ENCODE measurements around the gene GRIP1.
"Not testable (repeated sequence)": the region's sequence is repeated elsewhere in the genome, so short reads cannot be mapped to it uniquely, and the experiment has no call there.

GRIP1 gene

DNA sequence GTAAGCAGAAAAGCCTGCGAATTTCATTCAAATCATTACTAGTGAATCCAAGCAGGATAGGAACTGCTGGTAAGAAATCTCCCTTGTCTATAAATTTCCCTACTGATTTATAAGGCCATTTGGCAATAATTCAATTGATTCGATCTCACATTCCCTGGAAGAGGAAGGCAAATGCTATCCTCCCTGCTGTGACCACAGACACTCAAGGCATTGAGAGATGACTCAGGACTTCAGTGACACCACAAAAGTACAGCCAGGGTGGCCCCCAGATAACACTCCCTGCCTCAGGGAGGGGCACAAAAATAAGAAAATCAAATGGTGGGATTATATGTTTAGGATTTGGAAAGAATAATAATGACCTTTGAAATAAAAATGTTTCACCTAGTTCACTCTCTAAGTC lies 162.7 kb downstream of the GRIP1 start:
- DNase-seq (ENCODE audit: low read depth) = no peak

DNA sequence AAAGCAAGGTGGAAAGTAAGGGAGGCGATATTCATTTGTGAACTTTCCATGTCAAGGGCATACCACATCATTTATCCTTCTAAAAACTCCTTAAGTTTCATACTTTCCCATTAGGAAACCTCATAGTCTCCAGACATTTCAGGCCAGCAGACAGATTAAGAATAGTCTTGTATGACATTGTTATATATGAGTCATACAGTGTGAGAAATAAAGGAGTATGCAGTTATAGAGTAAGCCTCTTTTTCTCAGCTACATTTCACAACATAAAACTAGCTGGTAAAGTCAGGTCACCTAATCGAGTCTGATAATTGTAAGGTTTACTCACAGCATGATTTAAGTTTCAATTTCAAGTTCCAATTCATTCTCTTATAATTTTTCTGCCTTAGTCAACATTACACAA lies 164.3 kb downstream of the GRIP1 start:
- DNase-seq (ENCODE audit: low read depth) = no peak

DNA sequence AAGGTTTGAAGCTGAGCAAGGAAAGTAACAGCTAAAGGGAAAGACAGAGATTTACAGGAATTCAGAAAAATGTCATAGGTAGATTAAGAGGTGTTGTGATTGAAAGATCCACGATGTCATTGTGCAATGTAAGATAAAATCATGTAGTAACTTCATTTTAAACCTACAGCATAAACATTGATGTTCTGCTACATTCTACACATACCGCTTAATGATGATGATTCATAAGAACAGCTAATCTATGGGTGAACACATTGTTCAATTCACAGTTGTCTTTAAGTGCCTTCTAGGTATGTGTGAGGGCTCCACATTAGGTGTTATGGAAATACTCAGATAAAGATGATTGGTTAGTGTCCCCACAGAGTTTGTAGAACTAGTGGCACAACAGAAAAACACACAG lies 170.9 kb downstream of the GRIP1 start:
- DNase-seq (ENCODE audit: low read depth) = no peak

DNA sequence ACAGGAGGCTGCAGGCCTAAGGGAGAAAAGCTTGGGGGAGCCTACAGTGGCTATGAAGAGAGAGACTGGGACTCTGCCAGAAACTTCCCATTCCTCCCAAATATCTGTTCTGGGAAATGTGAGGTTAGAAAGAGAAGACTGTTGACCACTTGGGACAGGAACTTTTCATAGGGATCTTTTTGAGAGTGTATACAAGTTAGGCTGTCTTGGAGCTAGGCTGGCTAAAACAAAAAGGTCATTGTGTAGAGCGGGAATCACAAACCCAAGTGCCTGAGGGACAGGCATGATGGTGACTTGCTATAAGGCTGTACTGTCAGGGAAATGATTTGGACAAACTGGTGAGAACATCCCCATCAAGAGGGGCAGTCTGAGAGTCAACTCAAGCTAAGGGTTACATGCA lies 175.1 kb downstream of the GRIP1 start:
- DNase-seq (ENCODE audit: low read depth) = no peak

DNA sequence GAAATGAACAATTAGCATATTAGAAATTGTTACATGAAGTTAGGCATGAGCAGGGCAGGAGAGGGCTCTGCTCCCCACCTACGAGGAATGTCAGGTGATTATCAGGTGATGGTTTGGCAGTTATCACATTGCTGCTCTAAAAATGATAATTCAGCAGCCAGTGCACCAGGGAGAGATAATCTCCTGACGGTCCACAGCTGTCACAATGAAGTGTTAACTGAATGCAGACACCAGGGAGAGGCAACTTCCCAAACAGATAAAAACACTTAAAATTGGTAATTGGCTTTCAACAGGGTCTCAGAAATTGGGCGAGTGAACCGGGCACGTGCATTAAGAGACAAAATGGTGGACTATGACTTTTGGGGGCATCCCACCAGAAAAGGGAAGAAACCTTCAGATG lies 176.0 kb downstream of the GRIP1 start:
- no peak for DNase-seq (ENCODE audit: low read depth)

DNA sequence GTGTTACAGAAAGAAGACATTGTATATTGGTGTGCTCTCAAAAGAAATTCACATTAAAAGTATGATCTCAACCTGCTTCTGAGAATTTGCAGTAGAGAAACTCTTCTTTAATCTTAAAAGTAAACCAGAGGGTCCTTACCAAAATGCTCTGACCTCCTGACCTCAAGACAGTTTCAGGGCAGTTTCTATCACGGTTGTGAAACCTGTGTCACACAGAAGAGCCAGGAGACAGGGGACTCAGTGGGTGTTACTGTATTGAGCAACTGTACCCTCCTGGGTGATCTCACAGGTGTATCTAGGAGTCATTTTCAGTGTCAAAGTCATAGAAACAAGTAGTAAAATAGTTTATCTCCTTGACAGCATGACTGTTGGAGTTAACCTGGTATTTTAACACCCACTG lies 178.0 kb downstream of the GRIP1 start:
- no peak for DNase-seq (ENCODE audit: low read depth)

DNA sequence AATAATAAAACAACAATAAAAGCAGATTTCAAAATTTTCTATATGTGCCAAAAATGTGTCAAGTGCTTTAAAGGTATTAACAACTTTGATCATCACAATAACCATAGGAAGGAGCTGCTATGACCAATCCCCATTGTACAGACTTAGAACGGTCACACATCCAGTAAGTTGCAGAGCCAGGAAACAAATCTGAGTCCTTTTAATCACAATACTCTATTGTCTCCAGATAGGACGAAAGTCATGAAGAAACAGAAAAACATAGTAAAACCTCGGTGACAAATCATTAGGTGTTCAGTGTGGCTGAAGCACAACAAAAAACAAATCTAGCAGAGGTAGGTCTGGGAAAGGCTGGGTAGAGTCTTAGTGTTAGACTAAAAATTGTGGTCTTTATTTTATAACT lies 178.8 kb downstream of the GRIP1 start:
- DNase-seq (ENCODE audit: low read depth) = no peak

DNA sequence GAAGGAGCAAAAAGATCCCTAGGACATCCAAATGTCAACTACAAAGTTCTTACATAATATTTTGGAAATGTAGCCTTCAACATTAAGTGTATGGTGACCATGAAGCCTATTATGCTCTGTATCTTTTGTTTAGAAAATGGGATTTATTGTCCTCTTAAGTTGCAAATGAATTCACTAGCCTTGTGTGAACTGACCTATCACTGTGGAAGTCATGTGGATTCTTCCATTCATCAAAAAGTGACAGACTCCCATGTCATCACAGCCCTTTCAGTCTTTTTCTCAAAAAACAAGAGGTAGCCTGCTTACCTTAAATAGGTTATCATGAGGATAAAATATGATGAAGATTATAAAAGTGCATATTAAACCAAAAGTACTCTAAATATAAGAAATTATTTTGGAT lies 179.9 kb downstream of the GRIP1 start:
- no peak for DNase-seq (ENCODE audit: low read depth)

DNA sequence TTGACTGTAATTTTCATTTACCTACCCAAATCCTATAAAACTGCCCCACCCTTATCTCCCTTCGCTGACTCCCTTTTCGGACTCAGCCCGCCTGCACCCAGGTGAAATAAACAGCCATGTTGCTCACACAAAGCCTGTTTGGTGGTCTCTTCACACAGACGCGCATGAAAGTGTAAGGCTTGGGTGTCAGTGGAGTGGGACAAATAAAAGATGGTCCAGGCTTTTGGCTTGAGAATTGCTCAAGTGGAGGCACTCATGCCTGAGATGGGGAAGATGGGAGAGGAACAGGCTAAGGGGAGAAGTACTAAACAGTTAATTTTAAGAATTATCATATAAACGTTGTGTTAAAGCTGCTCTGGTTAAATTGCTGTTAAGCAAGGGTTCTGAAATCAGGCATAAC lies 180.8 kb downstream of the GRIP1 start:
- not testable (repeated sequence) for DNase-seq (ENCODE audit: low read depth)

DNA sequence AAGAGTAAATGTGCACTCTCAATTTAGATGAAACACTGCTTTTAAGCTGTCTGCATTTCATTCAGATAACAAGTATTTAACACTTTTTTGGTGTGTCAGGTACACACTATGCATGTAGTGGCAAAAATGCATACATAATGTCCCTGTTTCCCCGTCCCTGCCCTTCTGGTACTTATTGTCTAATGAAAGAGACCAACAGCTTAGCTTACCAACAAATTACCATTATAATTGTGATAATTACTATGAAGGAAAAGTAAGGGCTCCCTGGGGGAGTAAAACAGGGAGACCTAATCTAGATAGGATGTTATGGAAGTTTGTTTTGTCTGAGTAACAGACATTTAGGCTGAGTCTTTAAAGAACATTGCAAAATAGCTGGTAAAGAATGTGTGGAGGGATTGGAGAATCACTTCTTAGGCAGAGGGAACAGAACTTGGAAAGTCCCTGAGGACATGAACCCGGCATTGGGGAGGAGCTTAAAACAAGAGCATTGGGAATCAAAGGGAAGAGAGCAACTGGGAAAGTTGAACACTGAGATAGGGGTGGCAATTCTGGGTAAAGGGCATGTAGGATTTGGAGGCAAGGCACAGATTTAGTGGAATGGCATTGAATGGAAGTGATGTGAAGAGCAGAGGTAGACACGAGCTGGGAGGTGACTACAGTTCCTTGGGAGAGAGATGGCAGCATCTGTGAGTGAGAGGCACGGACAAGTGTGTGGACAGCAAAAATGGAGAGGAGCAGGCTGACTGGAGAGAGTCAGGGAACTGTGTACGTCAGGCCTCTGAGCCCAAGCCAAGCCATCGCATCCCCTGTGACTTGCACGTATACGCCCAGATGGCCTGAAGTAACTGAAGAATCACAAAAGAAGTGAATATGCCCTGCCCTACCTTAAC lies 181.6 kb downstream of the GRIP1 start:
- DNase-seq (ENCODE audit: low read depth) = no peak

DNA sequence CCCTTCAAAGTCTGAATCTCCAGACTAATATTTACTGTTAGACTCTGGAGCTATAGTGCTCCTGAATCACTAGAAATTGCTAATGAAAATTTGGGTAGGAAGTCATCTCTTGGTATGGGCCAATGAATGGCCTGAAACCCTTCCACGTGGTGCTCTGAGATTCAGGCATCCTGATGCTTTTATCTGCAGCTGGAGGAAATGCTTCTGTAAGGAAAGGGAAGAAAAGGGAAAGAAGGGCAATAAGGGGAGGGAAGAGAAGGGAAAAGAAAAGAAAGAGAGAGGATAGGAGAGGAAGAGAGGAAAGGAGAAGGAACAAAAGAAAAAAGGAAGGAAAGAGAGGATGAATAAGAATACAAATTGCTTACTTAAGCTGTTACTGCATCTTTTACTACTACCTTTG lies 182.3 kb downstream of the GRIP1 start:
- no peak for DNase-seq (ENCODE audit: low read depth)

DNA sequence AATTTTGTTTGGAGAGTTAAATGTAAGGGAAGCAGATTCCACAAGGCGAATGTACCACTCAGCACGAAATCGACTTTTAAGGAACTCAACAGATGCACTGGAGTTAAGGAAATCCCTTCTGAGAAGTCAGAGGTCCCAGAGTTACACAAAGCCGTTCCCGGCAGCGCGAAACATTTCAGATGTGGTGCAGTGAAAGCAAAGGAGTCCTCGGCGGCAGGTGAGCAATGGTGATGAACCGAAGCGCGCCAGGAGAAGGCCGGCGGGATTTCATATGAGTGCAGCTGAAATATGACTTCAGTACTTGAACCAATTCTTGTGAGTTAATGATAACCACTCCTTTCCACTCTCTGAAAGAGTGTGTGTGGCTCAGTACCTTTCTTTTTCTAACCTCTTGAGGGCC lies 183.2 kb downstream of the GRIP1 start:
- no peak for DNase-seq (ENCODE audit: low read depth)

DNA sequence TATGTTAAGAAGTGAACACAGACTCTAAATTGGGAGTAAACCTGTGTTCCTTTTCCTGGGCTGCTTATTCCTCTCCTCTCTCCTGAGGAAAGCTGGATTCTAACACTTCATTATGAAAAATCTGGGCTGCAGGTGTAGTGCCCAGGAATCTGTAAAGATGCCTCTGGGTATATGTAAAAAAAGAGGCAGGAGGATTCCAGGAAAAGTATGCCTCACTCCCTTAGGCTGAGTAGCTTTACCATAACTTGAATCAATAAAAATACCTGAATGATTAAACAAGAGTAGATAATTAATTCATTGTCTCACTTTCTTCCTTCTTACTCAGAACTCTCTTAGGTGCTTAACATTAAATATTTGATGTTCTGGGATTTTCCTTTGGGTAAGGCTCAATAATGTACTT lies 185.1 kb downstream of the GRIP1 start:
- DNase-seq (ENCODE audit: low read depth) = no peak

DNA sequence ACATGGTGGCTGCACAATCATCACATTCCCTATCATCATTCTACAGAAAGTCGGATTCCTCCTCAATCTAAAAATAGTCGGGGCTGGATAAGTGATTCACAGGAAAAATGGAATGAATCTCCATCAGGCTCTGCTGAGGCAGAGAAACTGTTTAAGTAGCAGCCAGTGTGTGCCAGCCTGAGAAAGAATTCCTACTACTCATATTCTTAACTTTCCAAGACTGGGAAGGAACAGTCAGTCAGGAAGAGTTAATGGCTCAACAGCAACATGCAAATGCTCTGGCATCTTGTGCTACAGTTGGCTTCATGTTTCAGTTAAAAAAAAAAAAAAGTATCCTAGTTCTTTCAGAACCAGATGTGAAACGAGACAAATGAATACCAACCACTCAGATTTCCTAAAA lies 187.0 kb downstream of the GRIP1 start:
- DNase-seq (ENCODE audit: low read depth) = no peak

DNA sequence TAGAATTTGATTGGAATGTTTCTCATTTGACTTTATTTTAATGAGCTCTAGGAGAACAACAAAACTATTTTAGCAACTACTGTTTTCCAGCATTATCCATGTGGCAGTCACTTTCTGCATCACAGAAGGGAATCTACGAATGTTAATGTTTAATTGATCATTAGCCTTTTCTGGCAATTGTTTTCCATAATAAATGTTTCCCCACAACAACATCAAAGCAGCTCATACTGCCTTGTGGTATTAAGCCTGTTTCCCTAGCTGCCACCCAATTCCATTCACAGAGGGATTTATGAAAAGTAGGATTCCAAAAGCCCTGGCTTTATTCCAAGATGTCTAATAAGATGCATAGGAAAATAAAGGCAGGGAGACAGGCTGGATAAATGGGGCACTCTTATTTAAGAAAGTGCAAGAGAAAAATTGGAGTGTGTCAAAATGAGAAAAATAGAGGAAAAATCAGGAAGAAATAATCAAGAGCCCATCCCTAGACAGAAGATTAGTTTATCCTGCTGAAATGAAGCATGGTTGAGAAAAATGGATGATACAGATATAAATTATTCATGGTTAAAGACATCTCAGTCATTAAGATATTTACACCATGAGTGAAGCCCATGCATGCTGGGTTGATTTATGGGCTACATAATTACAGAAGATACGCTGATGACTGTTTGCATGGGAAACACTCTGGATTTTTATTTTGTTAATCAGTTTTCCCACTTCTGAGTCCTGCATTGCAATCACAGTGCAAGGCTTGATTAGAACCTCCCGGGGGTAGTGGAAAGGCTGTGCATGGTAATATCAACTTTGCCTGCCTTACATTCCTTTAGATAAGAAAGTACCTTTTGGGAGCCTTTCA lies 196.3 kb downstream of the GRIP1 start:
- no peak for DNase-seq (ENCODE audit: low read depth)

DNA sequence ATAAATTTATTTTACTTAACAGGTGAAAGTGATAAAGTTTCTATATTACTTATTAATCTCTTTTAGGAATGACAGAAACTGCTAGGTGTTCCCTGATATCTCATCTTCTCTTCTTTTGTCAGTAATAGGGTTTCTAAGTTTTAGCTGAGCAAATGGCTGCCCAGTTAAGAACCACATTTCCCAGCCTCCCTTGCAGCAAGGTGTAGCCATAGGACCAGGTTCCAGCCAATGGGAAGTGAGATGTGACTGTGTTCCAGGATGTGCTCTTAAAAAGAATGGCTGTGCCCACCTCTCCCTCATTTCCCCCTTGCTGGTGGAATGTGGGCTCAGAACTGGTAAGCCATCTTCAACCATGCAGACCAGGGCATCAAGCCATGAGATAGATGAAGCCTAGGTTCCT lies 210.9 kb downstream of the GRIP1 start:
- no peak for DNase-seq (ENCODE audit: low read depth)

DNA sequence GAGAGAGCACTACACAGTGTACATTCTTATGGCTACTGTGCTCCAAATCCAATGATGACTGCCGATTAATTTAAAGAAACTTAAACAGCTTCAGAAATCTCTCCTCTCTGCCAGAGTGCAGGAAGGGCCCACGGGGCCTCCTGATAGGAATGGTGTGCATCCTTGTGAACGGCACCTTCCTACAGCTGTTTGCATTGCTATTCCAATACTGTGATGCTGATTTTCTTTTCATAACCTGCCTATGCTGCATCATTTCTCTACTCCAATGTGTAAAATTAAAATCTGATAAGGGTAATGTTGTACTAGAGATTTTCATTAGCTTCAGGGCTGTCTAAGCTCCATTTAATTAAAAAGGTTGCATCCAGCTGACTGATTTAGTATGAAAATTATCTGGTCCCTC lies 217.5 kb downstream of the GRIP1 start:
- no peak for DNase-seq (ENCODE audit: low read depth)

DNA sequence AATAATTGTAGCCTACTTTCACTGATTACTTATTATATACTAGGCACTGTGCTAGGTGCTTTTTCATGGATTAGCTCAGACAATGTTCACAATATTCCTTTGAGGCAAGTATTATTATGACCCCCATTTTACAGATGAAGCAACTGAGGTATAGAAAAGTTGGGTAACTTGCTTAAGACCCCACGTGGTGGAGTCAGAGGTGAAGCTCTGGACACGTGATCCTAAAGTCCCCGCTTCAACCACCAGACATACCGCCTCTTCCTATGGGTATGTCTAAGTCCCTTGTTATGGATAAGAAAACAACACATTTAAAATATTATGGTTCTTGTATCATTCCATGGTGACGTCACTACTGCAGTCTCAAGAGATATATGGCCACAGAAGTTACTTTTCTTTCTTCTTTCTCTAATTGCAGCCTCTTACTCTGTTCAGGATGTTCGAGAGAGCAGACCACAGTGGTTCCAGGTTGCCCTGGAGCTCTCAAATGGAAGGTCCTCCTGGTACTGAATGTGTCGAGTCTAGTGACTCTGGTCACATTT lies 218.9 kb downstream of the GRIP1 start:
- DNase-seq (ENCODE audit: low read depth) = no peak

DNA sequence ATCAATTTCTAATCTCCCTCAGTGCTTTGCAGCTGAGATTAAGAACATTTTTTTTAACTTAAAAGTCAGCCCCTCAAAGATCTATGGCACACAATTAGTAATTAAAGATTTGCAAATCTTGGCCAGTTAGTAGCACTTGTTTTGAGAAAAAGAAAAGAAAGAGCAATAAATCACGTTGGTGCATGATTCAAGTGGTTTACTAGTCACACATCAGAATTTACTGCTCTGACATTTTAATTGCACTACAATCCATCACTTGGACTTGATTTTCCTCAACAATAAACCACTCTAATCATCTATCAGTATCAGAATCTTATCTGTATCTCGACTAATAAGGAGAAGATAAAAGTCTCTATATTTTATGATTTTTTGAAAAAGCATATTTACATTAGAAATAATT lies 222.3 kb downstream of the GRIP1 start:
- DNase-seq (ENCODE audit: low read depth) = no peak

DNA sequence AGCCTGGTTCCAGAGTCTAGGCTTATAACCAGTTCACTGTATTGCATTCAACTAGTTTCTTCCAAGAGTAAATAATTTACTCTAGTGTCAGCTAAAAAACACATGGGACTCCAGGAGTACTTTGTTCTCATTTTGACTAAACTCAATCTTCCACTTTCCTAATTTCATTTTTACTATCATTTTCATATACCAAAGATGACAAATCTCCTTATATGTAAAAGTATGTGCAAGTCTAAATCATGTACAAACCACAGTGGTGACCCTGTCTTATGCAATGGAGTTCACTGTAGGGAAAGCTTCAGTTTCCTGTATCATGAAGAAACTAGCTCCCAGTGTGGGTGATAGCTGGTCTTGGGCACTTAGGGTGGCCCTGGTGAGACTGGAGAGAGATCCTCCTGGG lies 225.0 kb downstream of the GRIP1 start:
- DNase-seq (ENCODE audit: low read depth) = no peak

DNA sequence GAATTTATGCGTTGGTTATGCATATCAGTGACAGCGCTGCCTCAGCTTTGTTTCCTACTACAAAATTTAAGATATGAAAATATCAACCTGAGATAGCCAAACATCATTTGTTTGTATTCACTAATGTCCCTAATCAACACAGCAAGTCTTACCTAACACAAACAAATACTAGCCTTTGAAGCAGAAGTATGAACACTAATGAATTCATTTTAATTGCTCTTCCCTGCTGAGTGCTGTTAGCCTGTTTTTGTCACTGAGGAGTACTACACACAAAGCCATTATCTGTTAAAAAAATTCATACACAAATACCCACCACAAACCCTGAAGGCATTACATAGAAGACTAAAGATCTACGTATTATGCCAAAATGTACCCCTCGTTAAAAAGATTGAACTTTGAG lies 225.8 kb downstream of the GRIP1 start:
- no peak for DNase-seq (ENCODE audit: low read depth)

DNA sequence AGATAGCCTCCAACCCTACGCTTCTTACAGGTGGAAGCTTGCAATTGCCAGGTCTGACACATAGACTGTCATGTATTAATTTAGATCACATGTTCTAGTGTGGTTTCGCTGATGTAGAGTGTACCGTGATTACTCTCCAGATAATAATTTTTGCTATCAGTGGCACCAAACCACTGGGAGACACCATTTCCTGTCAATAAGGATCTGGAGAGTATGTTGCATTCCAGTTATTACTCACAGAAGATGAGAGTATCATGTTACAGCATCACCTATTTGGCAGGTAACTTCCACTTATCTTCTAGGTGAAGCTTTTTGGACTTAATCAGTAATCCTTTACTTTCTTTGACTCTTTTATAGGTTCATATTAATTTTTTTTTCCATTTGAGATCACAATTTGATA lies 229.3 kb downstream of the GRIP1 start:
- no peak for DNase-seq (ENCODE audit: low read depth)

DNA sequence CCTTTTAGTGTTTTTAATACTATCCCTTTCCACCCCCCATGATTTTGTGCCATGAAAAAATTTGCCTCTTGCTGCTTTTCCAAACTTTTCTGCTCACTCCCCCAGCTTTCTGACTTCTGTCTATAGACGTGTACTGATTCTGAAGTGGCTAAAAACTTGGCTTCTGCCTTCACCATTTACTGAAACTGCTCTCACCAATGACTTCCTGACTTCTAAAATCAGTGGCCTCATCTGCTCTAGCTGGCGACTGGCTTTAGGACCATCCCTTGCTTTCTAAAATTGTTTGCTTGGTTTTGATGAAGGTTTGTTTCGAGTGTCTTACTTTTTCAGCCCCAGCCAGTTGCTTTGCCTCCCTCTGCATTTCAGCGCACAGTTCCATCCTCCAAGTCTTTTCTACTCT lies 231.2 kb downstream of the GRIP1 start:
- no peak for DNase-seq (ENCODE audit: low read depth)

All from GM04504 (cell line).